ENCODE measurements around the gene SPC24.
"Not testable (repeated sequence)": the region's sequence is repeated elsewhere in the genome, so short reads cannot be mapped to it uniquely, and the experiment has no call there.

The SPC24 gene

DNA sequence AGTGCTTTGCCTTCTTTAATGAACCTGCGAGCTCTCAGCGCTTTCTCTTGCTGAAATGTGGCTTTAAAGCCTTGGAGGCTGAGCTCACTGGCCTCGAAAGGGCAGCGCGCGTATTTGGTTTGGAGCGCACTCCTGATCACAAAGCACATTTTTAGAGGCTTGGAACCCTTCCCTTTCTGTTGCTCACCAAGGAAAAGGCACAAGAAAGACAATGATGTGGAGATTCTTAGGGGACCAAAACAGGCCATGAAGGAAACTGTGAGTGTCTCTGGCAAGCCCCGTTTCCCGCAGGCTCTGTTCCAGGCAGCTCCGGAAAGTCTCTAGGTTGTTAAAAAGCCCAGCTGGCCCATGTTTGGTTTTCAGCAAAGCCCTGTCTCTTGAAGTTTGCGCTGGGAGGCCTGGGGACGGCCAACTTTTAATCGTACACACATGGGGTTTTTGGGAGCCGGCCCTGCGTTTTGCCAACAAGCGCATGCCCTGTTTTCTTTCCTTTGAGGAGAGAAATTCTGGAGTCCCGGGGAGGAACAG lies 9.4 kb upstream of the SPC24 start:
- no peak for DNase-seq (ENCODE audit: low read depth)

- no peak for DNase-seq (ENCODE audit: low read depth)
Observed at GRCh38 chr19:11164296-11164695, 8.7 kb upstream of the SPC24 start.

DNA sequence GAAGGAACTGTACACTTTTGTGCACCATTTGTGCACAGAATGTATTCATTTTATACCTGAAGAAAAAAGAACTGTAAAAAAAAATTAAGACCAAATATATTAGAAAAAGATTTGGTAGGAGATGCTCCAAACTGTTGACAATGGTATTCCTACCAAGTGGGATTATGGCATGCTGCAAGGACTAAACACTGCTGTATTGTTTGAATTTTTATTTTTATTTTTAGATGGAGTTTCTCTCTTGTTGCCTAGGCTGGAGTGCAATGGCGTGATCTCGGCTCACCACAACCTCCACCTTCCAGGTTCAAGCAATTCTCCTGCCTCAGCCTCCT lies 4.8 kb upstream of the SPC24 start:
- not testable (repeated sequence) for DNase-seq (ENCODE audit: low read depth)

DNA sequence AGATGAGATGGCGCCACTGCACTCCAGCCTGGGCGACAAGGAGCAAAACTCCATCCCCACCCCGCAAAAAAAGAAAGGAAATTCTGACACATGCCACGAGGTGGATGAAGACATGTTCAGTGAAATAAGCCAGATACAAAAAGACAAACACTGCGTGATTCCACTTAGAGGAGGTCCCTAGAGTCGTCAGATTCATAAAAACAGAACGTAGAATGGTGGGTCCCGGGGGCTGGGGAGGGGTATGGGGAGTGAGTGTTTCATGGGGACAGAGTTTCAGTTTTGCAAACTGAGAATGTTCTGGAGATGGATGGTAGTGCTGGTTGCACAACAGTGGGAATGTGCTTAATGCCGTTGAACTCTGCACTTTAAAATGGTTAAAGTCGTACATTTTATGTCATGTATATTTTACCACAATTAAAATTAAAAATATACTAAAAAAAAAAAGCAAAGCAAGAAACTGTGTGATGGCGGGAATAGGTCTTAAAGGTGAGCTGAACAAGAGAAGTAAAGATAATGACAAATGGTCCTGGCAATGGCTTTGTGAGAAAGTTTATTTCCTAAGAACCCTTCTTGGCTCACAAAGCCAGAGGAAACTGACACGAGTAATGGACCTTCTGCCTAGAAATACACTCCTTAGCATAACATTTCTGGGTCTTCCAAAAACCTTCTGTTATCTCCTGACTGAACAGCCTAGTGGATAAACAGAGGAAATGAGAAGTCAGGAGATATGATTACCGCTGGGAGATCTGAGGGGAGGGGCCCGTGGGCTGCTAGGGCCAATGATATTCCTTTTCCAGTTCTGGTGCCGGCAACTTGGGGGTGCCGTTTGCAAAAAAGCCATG lies 4.2 kb upstream of the SPC24 start:
- DNase-seq (ENCODE audit: low read depth), result peak; percentile 81

DNA sequence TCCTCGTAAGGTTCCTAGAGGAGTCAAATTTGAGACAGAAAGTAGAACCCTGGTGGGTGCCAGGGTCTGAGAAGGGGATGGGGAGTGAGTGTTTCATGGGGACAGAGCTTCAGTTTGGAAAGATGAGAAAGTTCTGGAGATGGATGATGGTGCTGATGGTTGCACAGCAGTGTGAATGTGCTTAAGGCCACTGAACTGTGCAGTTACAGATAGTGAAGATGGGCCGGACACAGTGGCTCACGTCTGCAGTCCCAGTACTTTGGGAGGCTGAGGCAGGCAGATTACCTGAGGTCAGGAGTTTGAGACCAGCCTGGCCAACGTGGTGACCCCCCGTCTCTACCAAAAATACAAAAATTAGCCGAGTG lies 917 bp downstream of the SPC24 start:
- DNase-seq (ENCODE audit: low read depth), result no peak

GRCh38 chr19:11152318-11153062 lies 3.1 kb downstream of the SPC24 start:
- DNase-seq (ENCODE audit: low read depth), result peak; percentile 93

DNA sequence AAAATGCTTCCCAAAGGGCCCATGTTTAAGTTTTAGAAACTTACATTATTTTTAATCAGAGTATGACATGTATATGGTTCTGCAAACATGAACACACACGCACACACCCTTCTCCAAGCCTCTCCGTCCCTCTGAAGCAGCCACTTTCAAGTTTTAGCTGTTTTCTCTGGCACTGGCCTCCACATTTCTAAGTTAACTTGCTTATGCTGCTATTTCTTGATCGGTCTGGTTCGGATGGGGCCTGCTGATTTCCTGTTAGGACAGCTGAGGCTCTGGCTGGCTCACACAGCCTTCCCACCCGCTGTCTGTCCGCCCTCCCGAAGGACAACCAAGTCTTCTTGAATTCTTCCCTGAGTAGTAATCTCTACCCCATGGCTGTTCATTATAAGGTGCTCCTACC lies 4.4 kb downstream of the SPC24 start:
- DNase-seq (ENCODE audit: low read depth), result no peak

DNA sequence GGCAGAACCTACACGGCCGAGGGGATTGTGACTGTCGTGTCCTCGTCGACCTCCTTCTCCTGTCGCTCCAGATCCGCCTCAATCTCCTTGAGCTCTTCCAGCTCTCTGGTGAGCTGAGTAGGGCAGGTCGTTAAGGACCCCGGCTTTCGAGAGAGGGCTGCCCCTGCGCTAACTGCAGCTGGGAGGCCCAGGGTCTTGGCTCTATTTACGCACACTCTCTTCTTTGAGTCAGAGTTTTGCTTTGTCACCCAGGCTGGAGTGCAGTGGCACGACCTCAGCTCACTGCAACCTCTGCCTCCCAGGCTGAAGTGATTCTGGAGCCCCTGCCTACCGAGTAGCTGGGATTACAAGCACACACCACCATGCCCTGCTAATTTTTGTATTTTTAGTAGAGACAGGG lies 7.6 kb downstream of the SPC24 start:
- no peak for DNase-seq (ENCODE audit: low read depth)

GRCh38 chr19:11145536-11145924 lies 10.1 kb downstream of the SPC24 start:
- no peak for DNase-seq (ENCODE audit: low read depth)

DNA sequence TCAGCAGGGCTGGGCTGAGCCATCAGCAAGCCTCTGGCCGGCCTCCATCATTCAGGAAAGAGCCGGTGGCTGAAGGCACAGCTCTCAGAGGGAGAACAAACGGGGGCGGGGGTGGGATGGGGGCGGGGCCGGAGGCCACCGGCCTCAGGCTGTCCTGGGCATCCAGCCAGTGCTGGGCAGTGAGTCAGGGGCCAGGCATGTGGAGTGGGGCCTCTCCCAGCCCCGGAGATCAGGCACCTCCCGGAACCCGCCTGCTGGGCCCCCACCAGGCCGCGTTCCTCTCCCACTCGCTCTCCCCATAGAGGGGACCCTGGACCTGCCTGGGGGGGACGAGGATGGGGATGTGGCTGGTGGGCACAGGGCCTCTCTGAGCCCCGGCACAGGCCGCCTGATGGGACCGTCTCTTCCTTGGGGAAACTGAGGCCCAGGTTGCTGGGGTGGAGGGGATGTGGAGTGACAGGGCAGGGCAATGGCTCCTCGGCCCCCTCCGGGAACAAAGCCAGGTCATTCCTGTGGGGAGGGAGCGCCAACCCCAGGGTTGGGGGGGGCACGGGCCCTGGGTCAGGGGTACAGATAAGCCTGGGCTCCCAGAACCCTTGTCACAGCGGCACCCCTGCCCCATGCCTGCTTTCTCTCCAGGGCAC lies 12.9 kb downstream of the SPC24 start:
- DNase-seq (ENCODE audit: low read depth), result peak; percentile 94

- no peak for DNase-seq (ENCODE audit: low read depth)
Observed at GRCh38 chr19:11141937-11142527, 13.6 kb downstream of the SPC24 start.

- DNase-seq (ENCODE audit: low read depth), result no peak
Observed at GRCh38 chr19:11140896-11141295, 14.7 kb downstream of the SPC24 start.

DNA sequence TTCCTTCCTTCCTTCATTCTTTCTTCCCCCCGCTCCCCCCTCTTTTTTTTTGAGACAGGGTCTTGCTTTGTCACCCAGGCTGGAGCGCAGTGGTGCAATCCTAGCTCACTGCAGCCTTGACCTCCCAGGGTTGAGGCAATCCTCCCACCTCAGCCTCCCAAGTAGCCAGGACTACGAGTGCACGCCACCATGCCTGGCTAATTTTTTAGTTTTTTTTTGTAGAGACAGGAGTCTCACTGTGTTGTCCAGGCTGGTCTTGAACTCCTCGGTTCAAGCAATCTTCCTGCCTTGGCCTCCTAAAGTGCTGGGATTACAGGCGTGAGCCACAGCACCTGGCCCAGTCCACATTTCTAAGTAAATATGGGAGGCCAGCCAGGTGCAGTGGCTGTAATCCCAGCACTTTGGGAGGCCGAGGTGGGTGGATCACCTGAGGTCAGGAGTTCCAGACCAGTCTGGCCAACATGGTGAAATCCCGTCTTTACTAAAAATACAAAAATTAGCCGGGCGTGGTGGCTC lies 15.5 kb downstream of the SPC24 start:
- not testable (repeated sequence) for DNase-seq (ENCODE audit: low read depth)

DNA sequence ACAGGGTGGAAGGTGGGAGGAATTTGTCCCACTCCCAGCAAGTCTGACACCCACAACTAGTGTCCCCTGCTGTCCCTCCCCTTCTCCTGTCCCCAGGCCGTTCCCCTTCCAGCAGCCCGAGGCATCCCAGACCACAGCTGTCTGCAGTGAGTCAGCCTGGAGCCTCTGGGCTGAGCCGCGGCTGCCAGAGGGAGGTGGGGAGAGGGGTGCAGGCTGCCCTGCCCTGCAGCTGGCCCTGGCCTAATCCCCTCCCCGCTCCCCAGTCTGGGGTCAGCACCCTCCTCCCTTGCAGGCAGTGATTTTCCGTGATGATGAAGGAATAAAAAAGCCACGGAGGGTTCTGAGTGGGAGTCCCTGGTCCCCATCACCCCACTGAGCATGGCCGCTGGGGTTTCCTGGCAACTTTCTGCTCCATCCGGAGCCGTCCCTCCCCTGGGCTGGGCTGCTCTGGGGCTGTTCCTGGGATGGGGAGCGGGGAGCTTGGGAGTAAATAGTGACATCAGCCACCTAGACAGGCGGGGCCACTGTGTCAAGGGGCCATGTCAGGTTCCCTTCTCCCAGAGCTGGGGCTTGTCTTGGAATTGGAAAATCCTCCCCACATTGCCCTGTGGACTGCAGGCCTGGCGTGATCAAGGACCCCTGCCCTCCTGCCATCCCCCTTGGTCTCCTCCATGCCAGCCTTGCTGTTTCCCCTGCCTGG lies 16.8 kb downstream of the SPC24 start:
- peak; percentile 83 for DNase-seq (ENCODE audit: low read depth)

GRCh38 chr19:11137542-11138384 lies 17.8 kb downstream of the SPC24 start:
- peak; percentile 74 for DNase-seq (ENCODE audit: low read depth)

DNA sequence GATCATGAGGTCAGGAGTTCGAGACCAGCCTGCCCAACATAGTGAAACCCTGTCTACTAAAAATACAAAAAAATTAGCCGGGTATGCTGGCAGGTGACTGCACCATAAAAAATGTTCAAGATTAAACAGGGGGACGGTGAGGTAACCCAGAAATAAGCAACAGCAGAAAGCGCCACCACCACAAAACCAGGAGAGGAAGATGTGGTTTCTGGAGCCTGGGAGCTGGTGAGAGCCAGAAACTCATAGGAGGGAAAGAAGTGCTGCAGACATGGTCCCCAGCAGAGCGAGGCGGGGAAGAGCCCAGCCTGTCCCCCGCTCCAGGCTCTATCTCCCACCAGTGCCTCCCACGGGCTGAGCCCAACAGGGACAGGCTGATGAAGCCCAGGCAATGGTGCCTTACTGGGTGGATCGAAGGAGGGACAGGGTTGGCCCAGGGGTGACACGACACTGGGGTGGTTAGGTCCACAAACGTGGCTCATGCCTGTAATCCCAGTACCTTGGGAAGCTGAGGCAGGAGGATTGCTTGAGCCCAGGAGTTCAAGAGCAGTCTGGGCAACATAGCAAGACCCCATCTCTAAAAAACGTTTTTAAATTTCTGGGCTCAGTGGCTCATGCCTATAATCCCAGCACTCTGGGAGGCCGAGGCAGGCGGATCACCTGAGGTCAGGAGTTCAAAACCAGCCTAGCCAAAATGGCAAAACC lies 19.0 kb downstream of the SPC24 start:
- DNase-seq (ENCODE audit: low read depth), result no peak

GRCh38 chr19:11131471-11131870 lies 24.1 kb downstream of the SPC24 start:
- no peak for DNase-seq (ENCODE audit: low read depth)

- peak; percentile 62 for DNase-seq (ENCODE audit: low read depth)
Observed at GRCh38 chr19:11130824-11131455, 24.6 kb downstream of the SPC24 start.

DNA sequence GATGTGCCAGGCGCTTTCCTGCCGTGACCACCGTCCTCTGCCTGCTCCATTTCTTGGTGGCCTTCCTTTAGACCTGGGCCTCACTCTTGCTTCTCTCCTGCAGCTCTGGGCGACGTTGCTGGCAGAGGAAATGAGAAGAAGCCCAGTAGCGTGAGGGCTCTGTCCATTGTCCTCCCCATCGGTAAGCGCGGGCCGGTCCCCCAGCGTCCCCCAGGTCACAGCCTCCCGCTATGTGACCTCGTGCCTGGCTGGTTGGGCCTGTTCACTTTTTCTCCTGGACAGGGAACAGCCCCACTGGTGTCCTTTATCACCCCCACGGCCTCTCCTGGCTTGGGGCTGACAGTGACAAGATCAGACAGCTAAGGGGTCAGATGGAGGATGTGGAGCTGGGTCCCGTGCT lies 27.7 kb downstream of the SPC24 start:
- DNase-seq (ENCODE audit: low read depth), result no peak
